Measurements from ENCODE around the gene ZNF83.

ZNF83 gene

GRCh38 chr19:52566588-52566987 is 71.6 kb downstream of the ZNF83 start:
- no peak for DNase-seq

DNA sequence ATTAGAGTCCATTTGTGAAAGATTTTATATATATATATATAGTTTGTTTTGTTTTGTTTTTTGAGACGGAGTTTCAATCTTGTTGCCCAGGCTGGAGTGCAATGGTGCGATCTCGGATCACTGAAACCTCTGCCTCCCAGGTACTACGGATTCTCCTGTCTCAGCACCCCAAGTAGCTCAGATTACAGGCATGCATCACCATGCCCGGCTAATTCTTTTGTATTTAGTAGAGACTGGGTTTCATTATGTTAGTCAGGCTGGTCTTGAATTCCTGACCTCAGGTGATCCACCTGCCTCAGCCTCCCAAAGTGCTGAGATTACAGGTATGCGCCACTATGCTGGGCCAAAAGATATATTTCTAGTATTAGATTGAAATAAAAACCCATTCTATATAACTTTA is 72.0 kb downstream of the ZNF83 start:
- DNase-seq, result no peak

Data from activated CD8-positive, alpha-beta memory T cell treated with anti-CD3 and anti-CD28 coated beads, Interleukin-2, amount 50 U/mL, for 48 hours (primary cell).